Measurements from ENCODE around the gene TBCK. TPM values are rescaled to one million over a fixed set of nuclear protein-coding genes. Genes with fewer than 3 reads are reported as not detected.

TBCK gene
- total and polyA plus RNA-seq, 2 donors (not counting 3 experiments of a cell fraction or from before 2014, with no cell fraction given), result 18.2 to 38.6 TPM

- Histone ChIP-seq H3K27ac (ENCODE audit: insufficient read depth, low read depth, low read length) (no peak overlapping the region), H3K9me1 (replicated peaks; ENCODE audit: control insufficient read depth, extremely low read depth, insufficient read depth, low read length) (no peaks in the 10 kb centered on the region), H2AFZ (ENCODE audit: low read depth, low read length) (no peak overlapping the region), H3K4me3 (replicated peaks in 1 of 3; ENCODE audit: insufficient read depth in 1 of 3, low read depth in 1 of 3, low read length in 3 of 3) (no peak overlapping the region), H4K20me1 (replicated peaks; ENCODE audit: control insufficient read depth, extremely low read depth, insufficient read depth, low read length) (no peaks in the 10 kb centered on the region), H3K27me3 (ENCODE audit: control insufficient read depth in 2 of 2, insufficient read depth in 2 of 2, low read length in 2 of 2) (no peaks in the 10 kb centered on the region), H3K9ac (replicated peaks; ENCODE audit: extremely low read depth, insufficient read depth, low read length) (no peak overlapping the region), H3K79me2 (ENCODE audit: control insufficient read depth, insufficient read depth, low read length) (no peaks in the 10 kb centered on the region), H3K9me3 (replicated peaks; ENCODE audit: control insufficient read depth, insufficient read depth, low read length) (no peaks in the 10 kb centered on the region), H3K4me1 (ENCODE audit: control insufficient read depth, extremely low read depth, insufficient read depth, low read length) (no peaks in the 10 kb centered on the region), H3K4me2 (ENCODE audit: insufficient read depth, low read length) (no peak overlapping the region), H3K36me3 (ENCODE audit: control insufficient read depth in 2 of 2, extremely low read depth in 1 of 2, insufficient read depth in 2 of 2, low read length in 2 of 2) (no peaks in the 10 kb centered on the region)
- ChIA-PET POLR2A (no interaction called here), CTCF (no interaction called here)
- intact Hi-C loops (cut with micrococcal nuclease) (loop anchor here (10.0 kb wide), 1 partner anchor 294 kb away; the partner anchor contains the start of genes GSTCD and INTS12), dilution Hi-C loops (cut with MboI; ENCODE audit: extremely low pct_ligation_motif_present, low sequenced_read_pairs) (no loop called here)
- BruUV-seq (replicated peaks), result no TSS peak
- TF ChIP-seq GATA2 (IDR thresholded peaks at IDR 0.05; ENCODE audit: insufficient read depth, insufficient read length, low read depth, low read length) (no peak), MYC (IDR thresholded peaks at IDR 0.05; ENCODE audit: low read depth, low read length) (no peak), EZH2 (IDR thresholded peaks at IDR 0.05; ENCODE audit: borderline replicate concordance, low read depth, low read length, severe bottlenecking) (no peak), POLR2A (IDR thresholded peaks at IDR 0.05; ENCODE audit: low read depth, low read length) (no peak), FOS (IDR thresholded peaks at IDR 0.05; ENCODE audit: borderline replicate concordance, insufficient read depth, low read length) (no peak), CTCF (IDR thresholded peaks at IDR 0.05; ENCODE audit: extremely low read depth in 1 of 2, insufficient read depth in 1 of 2, low read depth in 1 of 2, low read length in 2 of 2) (no peak), MAX (IDR thresholded peaks at IDR 0.05; ENCODE audit: insufficient read depth, insufficient read length) (no peak)
- FAIRE-seq, result no peak
- no peak for DNase-seq (ENCODE audit: low read depth, low spot score)
Measured at GRCh38 chr4:105998171-105999063, 317.6 kb downstream of the TBCK start.
